22Rv1 (cell line): Measurements from ENCODE around the gene ESRRG.
A peak's percentile ranks its signal among the peaks of the same experiment; 100 is the strongest.

Source experiments
- CTCF ChIP-seq: fragments of 450-650 bp; IDR thresholded peaks from 2 replicates; pipeline ENCODE4 v1.5.1; 2017; ENCODE audit warnings: mild to moderate bottlenecking
- ZFX ChIP-seq: fragments of 450-650 bp; IDR thresholded peaks from 2 replicates; pipeline ENCODE4 v1.6.1; 2017; ENCODE audit warnings: antibody characterized with exemption, borderline replicate concordance

DNA sequence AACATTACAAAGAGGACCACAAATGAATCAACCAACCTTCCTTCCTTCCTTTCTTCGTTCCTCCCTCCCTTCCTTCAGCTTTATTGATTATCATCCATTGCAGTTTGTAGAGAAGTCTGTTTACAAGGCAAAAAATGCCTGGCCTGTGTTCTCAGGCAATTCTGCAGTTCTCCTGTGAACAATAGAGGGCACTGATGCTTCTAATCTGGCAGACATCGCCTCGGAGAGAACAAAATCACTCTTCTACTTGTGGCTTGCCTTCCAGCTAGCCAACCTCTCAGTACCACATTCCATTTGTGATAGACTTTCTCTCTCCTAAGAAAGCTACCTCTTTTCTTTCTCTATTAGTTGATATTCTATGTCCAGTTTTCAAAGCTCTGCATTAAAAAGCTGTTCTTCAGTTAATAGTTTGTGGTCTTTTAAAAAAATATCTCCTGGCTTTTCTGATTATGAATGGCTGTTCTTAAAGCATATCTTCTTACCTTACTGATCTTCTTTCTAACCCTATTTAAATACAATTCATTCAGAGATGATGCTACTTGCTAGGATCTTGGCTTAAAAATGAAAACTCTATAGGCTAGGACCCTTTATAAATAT, 26.9 kb upstream of the ESRRG start:
- TF ChIP-seq CTCF, result peak; percentile 93
- no peak for TF ChIP-seq ZFX
